Astrocyte of the cerebellum (primary cell): ENCODE data around the gene COL11A2.
A peak's percentile ranks its signal among the peaks of the same experiment; 100 is the strongest.
"Not testable (repeated sequence)": the region's sequence is repeated elsewhere in the genome, so short reads cannot be mapped to it uniquely, and the experiment has no call there.

Experiments used
- DNase-seq: peaks from one replicate; pipeline ENCODE4 v3.0.0-alpha.2; 2011; ENCODE audit warnings: low read depth
- H3K4me3 ChIP-seq: 2 replicates; pipeline ENCODE4 v1.5.1; 2011; ENCODE audit warnings: mild to moderate bottlenecking, low read depth, low read length, moderate library complexity
- in situ Hi-C: cut with HindIII; loops from 2 replicates; pipeline ENCODE4 v1.10.0; 2017; ENCODE audit warnings: low sequenced_read_pairs
- TF ChIP-seq, protein P1 (sequence below): IDR thresholded peaks from 2 replicates; pipeline ENCODE4 v1.5.1; 2012; ENCODE audit warnings: low read length, low read depth, moderate library complexity, mild to moderate bottlenecking; ENCODE audit errors: missing control alignments

The COL11A2 gene

GRCh38 chr6:33151050-33151449 lies 41.2 kb downstream of the COL11A2 start:
- DNase-seq = no peak
- TF ChIP-seq, protein P1, sequence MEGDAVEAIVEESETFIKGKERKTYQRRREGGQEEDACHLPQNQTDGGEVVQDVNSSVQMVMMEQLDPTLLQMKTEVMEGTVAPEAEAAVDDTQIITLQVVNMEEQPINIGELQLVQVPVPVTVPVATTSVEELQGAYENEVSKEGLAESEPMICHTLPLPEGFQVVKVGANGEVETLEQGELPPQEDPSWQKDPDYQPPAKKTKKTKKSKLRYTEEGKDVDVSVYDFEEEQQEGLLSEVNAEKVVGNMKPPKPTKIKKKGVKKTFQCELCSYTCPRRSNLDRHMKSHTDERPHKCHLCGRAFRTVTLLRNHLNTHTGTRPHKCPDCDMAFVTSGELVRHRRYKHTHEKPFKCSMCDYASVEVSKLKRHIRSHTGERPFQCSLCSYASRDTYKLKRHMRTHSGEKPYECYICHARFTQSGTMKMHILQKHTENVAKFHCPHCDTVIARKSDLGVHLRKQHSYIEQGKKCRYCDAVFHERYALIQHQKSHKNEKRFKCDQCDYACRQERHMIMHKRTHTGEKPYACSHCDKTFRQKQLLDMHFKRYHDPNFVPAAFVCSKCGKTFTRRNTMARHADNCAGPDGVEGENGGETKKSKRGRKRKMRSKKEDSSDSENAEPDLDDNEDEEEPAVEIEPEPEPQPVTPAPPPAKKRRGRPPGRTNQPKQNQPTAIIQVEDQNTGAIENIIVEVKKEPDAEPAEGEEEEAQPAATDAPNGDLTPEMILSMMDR = no peak
- in situ Hi-C loops = no loop called here
- no peak overlapping the region for H3K4me3 ChIP-seq

DNA sequence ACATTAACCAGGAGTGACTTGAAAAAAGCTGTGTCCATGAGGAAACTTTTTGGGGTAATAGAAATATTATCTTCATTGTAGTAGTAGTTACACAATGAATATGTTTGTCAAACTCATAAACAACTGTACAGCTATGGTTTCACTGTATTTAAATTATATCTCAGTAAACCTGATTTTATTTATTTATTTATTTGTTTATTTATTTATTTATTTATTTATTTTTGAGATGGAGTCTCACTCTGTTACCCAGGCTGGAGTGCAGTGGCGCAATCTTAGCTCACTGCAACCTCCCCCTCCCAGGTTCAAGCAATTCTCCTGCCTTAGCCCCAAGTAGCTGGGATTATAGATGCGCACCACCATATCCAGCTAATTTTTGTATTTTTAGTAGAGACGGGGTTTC lies 41.7 kb downstream of the COL11A2 start:
- H3K4me3 ChIP-seq, DNase-seq, in situ Hi-C loops: not testable (repeated sequence)

DNA sequence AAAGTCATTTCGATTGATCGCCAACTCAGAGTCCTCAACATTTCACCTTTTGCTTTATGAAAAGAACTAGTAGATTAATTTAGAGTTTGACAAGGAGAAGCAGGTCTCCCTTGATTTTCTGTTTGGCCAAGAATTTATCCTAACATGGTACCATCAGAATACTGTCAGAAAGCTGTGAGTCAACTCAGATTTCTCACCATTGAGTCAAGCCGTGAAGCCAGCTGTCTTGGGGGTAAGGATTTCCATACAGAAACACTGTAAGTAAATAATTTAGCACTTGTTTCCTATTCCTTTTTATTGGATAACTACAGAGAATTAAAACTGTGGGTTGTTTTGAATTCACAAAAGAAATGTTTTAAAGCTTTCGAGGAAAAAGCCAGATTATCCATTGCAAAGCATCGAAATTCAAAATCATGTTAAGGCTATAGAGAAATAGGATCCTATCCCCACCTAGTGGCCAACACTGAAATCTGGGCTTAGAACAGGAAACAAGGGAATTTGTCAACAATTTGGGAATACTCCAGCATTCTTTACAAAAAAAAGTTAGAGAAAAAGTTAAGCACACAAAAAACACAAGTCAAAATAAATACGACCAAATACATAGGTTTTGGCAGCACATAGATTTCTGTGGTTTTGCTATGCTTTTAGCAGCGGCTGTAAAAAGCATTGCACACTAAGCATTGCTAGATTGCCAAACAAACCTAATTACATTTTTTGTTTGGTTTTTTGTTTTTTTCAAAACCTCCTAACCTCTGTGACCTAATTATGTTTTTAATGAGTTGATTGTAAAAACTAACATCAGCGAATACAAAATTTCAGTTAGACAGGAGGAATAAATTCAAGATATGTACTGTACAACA lies 44.2 kb downstream of the COL11A2 start:
- DNase-seq = peak; percentile 32
- TF ChIP-seq, protein P1 = peak; percentile 84
- in situ Hi-C loops = no loop called here

GRCh38 chr6:33144373-33144772 lies 47.9 kb downstream of the COL11A2 start:
- no peak for DNase-seq
- in situ Hi-C loops = no loop called here
- TF ChIP-seq, protein P1 = no peak
- no peak overlapping the region for H3K4me3 ChIP-seq

More for the DNA sequence above, 44.2 kb downstream of the COL11A2 start:
- H3K4me3 ChIP-seq = no peak overlapping the region

DNA sequence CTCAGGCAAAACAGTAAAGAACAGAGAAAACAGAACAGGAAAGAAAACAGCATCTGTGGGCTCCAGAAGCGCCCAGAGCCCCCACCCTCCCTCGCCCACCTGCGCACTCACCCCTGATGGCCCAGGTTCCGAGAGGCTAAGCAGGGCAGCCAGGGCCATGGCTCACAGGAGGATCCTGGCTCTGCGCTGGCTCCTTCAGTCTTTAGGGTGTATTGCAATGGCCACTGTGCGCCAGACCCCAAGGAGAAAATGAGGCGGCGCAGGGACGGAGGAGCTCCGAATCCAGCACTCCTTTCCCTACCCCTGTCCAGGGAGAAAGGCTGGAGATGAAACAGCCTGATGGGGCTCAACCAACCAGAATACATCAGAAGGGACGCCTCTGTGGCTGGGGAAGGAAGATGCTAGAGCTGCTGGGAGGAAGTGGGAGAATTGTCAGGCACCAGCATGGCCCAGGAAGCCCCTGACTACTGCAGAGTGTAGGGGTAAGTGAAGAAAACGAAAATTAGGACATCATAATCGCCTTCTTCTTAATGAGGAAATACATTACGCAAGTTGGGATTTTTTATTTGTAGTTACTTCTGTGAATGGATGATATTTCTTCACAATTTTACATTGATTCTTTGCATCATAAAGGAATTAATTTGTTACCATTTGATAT lies 49.0 kb downstream of the COL11A2 start:
- TF ChIP-seq, protein P1 = no peak
- H3K4me3 ChIP-seq = no peak overlapping the region
- in situ Hi-C loops = no loop called here
- no peak for DNase-seq

- TF ChIP-seq, protein P1 = no peak
- in situ Hi-C loops = no loop called here
These were observed 49.7 kb downstream of the COL11A2 start for GRCh38 chr6:33142501-33143070.

More at GRCh38 chr6:33142501-33143070, 49.7 kb downstream of the COL11A2 start:
- DNase-seq = no peak
- H3K4me3 ChIP-seq = no peak overlapping the region
